GM19438 (cell line): ENCODE data around the gene MRPS25.

Experiments
- ATAC-seq: cut with Tn5 transposase; IDR thresholded peaks from one replicate; pipeline ENCODE4 v1.9.1; 2021; ENCODE audit warnings: low read depth; ENCODE audit not compliant: unreplicated experiment

MRPS25 gene

DNA sequence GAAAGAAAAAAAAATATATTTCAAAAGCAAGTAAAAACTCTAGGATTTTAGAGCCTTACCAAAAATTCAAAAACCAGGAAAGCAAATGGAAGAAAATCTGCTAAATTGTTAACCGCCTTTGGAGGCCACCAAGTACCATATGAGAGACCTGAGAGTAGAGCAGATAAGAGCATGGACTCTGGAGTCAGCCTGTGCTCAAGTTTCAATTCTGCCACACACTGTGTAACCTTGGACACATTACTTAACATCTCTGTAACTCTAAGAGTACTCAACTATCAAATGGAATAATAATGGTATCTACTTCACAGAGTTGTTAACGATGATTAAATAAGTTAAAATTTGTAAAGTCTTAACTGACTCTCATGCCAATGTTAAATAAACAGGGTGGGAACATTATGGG, 21.1 kb upstream of the MRPS25 start:
- no peak for ATAC-seq

DNA sequence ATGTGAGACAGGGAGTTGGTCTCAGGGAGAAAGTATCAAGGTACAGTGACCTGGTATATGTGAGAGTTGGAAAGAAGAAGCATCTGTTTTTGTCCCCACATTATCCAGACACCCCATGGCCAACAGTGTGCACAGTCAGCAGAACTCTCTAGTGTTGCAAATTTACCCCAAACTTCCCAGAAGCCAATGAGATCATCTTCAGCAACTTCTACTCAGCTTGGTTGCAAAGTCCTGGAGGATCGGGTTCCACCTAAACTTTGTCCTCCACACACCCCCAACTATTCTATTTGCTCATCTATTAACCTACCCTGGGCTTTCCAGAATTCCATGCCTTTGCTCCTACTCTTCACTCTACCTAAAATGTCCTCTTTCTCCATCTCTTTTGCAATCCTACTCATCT, 18.1 kb upstream of the MRPS25 start:
- ATAC-seq, result no peak

DNA sequence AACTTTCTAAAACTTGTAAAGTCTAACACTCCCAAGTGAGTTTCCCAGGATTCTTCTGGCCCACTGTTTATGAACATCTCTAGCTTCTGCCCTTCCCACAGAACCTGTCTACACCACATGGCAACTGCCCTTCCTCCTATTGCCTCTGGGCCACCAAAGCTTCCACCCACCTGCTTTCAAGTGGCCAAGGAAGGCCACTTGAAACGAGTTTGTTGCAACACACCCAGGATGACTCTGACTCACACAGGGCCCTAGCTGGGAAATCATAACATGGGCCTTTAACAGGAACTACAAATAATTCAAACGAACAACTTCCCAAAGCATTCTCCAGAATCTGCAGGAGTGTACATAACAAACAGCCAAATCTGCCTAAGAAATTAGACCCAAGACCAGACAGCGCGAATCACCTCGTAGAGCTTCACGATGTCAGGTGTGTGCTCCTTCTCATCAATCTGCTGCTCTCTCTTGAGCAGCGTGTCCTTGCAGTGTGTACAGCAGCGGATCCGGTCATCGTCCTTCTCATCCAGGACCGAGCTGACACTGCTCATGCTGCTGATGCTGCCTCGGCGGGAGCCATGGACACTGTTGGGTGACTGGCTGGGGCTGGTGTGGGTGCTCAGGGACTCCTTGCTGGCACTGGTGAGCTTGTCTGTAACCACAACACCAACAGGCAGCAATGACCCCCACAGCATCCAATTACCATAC, 17.0 kb upstream of the MRPS25 start:
- no peak for ATAC-seq

DNA sequence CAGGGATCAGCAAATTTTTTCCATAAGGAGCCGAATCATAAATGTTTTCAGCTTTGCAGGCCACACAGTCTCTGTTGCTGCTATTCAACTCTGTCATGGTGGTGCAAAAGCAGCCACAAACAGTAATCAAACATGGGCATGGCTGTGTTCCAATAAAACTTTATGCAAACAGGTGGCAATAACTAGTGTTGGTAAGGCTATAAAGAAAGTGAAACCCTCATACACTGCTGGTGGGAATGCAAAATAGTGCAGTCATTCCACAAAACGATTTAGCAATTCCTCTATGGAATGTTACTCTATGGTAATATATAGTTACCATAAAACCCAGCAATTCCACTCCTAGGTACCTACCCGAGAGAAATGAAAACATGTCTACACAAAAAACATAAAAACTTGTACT, 14.0 kb upstream of the MRPS25 start:
- no peak for ATAC-seq

- no peak for ATAC-seq
Measured at GRCh38 chr3:15074500-15074899, 9.4 kb upstream of the MRPS25 start.

DNA sequence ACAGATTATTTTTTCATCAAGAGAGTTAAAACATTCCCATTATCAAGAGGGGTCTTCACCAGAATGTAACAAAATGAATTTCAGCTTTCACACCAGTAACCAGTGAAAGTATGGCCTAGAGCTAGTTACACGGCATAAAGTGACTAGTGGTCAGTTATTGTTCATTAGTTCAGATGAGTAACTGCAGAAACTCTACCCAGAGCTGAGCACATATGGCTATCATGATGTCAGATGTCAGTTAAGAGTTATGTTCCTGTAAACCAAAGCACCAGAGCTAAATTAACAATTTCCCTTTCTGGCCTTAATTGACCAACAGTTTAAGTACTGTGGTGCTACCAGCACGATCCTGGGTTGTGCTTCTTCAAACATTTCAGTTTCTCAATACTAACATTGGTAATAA, 6.6 kb upstream of the MRPS25 start:
- ATAC-seq, result no peak

DNA sequence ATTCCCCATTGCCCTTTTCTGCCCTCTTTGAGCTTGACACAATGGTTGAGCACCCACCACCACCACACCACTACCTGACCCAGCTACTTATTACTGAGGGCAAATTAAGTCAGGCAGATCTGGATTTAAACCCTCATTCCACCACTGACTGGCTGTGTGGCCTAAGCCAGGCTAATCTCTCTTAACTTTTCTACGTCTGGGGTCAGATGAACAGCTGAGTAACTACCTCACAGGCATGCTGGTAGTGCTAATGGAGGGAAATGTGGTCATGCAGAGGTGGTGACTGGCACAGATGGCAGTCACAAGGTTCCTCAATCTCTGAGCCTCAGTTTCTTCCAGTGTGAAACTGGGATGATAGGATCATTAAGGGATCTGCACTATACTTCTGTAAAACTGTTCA, 4.3 kb upstream of the MRPS25 start:
- ATAC-seq, result no peak

GRCh38 chr3:15066467-15066866, 1.4 kb upstream of the MRPS25 start:
- ATAC-seq, result no peak

DNA sequence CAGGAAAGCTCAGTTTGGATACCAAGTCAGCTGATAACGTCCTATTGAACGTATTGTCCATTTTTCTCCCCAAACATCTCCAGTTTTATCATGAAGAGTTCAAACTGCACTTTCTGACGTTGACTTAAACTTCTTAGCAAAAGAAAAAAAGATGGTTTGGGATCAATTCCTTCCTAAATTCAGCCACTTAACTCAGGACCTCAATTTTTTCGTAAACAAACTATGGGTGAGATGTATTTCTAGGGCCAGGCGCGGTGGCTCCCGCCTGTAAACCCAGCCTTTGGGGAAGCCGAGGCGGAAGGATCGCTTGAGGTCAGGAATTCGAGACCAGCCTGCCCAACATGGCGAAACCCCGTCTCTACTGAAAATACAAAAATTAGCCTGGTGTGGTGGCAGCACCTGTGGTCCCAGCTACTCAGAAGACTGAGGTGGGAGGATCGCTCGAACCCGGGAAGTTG, 464 bp upstream of the MRPS25 start:
- ATAC-seq, result peak; percentile 17

DNA sequence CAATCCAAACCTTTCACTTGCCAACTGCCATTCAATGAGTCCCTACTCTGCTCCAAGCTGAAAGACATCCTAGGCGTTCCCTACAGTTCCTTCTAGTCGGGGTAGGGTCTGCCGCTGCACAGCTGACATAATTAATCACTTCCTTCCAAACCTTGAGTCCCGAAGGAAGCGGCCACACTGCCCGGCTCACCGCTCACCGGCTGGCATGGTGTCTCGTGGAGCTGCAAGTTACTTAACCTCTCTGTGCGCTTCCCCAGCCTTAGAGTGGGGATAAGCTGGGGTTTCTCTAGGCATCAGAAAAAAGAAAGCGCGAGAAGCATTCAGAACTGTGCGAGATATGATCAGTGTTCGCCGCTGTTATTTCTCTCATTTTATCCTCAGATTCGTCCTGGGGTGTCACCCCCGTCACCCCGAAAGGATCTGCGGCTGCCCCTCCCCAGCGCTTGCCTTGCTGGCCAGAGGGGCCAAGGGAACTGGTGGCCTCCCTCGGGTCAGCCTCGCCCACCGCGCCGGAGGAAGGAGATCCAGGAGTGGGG, 748 bp downstream of the MRPS25 start:
- peak; percentile 23 for ATAC-seq

- no peak for ATAC-seq
Measured at GRCh38 chr3:15063656-15064286, 1.3 kb downstream of the MRPS25 start.

GRCh38 chr3:15063238-15063637, 1.9 kb downstream of the MRPS25 start:
- no peak for ATAC-seq

- ATAC-seq, result no peak
Measured at GRCh38 chr3:15060029-15060428, 5.1 kb downstream of the MRPS25 start.

GRCh38 chr3:15056676-15057404, 8.3 kb downstream of the MRPS25 start:
- no peak for ATAC-seq

- ATAC-seq, result peak; percentile 36
Measured at GRCh38 chr3:15055019-15055557, 10.0 kb downstream of the MRPS25 start.

DNA sequence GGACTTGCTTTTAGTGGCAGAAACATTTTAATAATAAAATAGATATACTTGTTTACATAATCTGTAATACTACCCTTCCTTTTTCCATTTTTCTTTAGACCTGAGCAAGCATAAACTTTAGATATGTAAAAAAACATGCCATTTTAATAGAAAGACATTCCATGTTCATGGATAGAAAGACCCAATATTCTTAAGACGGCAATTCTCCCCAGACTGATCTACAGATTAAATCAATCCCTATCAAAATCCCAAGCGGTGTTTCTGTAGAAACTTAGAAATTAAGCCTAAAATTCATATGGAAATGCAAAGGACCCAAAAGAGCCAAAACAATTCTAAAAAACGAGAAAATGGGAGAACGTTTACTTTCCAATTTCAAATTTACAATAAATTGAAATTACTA, 11.6 kb downstream of the MRPS25 start:
- ATAC-seq, result no peak

DNA sequence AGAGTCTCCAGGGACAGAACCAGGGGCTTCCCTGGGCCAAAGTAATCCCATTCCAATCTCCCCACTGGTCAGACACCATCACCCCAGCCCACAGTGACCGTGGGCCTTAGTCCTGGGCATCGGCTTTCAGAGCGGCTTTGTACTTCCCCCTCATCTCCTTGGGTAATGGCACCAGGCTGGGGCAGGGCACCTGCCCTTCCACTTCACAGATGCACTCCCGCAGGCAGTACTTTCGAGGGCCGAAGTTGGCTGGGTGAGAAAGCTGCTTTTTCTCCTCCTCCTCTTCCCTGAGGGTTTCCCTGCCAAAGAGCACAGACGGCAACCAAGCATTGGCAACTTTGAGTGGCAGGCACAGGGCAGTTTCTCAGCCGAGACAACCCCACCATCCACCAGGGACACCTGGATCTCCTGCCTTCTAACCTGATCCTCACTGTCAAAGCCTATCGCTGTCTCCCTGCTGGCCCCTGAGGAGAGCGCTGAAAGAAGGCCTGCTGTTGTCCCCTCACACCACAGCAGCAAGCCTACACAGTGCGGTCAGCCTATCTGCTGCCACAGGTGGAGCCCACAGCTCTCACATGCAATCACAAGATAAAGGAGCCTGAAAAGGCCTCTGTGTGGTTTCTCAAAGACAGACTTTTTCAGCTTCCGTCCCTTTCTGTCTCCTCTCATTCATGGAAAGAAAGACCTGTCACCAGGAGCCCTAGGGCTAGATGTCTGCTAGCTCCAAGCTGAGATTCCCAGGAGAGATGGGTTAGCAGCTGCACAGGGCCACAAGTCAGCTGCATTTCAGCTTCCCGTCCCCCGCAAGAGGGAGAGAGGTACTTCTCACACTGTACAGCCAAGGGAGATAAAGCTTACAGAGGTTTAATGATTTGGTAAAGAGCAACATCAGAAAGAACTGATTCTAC, 12.5 kb downstream of the MRPS25 start:
- ATAC-seq, result no peak

- peak; percentile 61 for ATAC-seq
Measured at GRCh38 chr3:15051531-15051930, 13.6 kb downstream of the MRPS25 start.

DNA sequence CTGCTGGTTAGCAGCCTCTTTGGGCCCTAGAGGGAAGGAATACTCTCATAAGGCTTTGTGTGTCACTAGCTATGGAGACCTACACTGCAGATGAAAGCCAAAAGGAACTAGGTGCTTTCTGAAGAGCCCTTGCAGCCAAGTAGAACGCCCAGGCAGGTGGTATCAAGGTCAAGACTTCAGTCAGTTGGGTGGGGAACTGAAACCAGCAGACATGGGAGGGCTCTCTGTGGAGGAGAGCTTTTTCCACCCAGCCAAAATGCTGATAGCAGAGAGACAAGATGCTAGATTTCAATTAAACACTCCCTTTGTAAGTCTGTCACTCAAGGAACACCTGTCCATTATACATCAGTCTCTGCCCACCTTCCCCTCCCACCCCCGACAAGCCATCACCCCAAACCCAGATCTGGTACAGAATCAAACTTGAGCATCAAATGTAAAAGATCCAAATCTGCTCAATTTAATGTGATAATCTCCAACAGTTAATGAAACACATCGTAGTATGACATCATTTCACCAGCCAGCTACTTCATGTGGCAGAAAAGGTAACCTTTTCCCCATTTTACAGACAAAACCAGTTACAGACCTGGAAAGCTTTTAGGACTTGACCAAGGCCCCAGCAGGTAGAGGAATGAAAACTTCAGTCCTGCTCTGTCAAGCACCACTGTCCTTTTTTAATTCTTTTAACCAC, 14.6 kb downstream of the MRPS25 start:
- peak; percentile 80 for ATAC-seq

DNA sequence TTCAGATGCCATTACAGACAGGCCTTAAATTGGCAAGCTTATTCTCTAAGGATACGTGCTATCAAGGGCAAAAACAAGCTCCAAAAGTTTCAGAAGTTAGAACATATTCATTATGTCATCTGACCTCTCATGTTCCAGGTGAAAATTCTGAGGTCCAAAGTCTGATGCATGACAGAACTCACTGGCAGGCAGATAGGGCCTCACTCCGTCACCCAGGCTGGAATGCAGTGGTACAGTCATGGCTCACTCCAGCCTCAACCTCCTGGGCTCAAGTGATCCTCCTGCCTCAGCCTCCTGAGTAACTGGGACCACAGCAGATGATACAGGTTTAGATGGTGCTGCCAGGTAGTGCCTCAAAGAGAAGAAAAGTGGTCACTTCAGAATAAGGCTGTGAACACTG, 15.5 kb downstream of the MRPS25 start:
- no peak for ATAC-seq
